HL-60 (cell line): ENCODE data around the gene SUMF1.

Source experiments
- DNase-seq, 2 experiments: peaks; one replicate each; pipeline ENCODE4 v3.0.0-alpha.2; 2010 to 2020; ENCODE audit warnings: low read depth in 1 of 2, low spot score in 1 of 2
- H3K27ac ChIP-seq: fragments of 250-450 bp; sonication (Bioruptor Pico); replicated peaks from 2 replicates; pipeline ENCODE4 v1.5.1; 2020; ENCODE audit warnings: mild to moderate bottlenecking, moderate library complexity
- H3K27me3 ChIP-seq: fragments of 250-450 bp; sonication (Bioruptor Pico); 2 replicates; pipeline ENCODE4 v1.5.1; 2021; ENCODE audit warnings: mild to moderate bottlenecking, moderate library complexity; ENCODE audit not compliant: insufficient read depth, poor library complexity, severe bottlenecking
- H3K4me3 ChIP-seq: replicated peaks from 2 replicates; pipeline ENCODE4 v1.5.1; 2011; ENCODE audit warnings: mild to moderate bottlenecking, control low read depth, low read length; ENCODE audit not compliant: insufficient read depth
- GABPA ChIP-seq: IDR thresholded peaks from 2 replicates; pipeline ENCODE4 v1.6.1; 2012; ENCODE audit warnings: low read depth
- POLR2AphosphoS5 ChIP-seq: IDR thresholded peaks from 2 replicates; pipeline ENCODE4 v1.6.1; 2012; ENCODE audit warnings: low read depth
- SPI1 ChIP-seq: IDR thresholded peaks from 2 replicates; pipeline ENCODE4 v1.6.1; 2012; ENCODE audit warnings: low read depth, mild to moderate bottlenecking, borderline replicate concordance
- TF ChIP-seq, protein P1 (sequence below): IDR thresholded peaks from 2 replicates; pipeline ENCODE4 v1.6.1; 2012; ENCODE audit warnings: low read depth; ENCODE audit not compliant: insufficient replicate concordance
- TF ChIP-seq, protein P2 (sequence below): IDR thresholded peaks from one replicate; pipeline ENCODE4 v1.5.1; 2011; ENCODE audit warnings: low read length, control low read depth, inconsistent platforms; ENCODE audit not compliant: insufficient read depth

The SUMF1 gene

DNA sequence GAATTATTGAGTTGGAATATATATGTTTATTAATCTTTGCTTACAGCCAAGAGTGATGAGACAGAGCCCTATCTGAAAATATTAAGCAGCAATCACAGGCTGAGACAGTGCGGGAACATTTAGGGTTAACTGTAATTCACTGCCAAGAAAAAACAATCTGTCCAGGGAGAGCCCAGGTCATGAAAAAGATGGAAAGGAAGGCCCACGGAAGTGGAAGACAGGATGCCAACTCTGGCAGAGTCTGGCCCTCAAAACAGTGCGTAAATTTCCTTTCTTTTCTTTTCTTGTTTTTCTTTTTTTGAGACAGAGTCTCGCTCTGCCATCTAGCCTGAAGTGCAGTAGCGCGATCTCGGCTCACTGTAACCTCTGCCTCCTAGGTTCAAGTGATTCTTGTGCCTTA is 67.6 kb downstream of the SUMF1 start:
- TF ChIP-seq POLR2AphosphoS5 (no peak), SPI1 (no peak)
- Histone ChIP-seq H3K27ac (no peak overlapping the region), H3K4me3 (no peak overlapping the region), H3K27me3 (no peaks in the 10 kb centered on the region)
- DNase-seq: no peak

DNA sequence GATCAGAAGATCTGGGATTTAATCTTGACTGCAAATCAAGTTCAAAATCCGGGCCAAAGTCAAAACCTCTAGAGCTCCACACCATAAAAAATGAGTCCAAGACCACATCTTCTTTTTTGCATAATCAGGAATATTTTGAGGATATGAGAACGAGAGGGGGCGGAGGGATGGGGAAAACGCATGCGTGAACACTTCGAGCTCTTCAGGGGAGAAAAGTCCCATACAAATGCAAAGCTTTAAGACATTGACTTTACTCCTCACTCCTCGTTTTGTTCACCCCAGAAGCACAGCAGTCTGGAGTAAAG is 68.2 kb downstream of the SUMF1 start:
- TF ChIP-seq, protein P1, sequence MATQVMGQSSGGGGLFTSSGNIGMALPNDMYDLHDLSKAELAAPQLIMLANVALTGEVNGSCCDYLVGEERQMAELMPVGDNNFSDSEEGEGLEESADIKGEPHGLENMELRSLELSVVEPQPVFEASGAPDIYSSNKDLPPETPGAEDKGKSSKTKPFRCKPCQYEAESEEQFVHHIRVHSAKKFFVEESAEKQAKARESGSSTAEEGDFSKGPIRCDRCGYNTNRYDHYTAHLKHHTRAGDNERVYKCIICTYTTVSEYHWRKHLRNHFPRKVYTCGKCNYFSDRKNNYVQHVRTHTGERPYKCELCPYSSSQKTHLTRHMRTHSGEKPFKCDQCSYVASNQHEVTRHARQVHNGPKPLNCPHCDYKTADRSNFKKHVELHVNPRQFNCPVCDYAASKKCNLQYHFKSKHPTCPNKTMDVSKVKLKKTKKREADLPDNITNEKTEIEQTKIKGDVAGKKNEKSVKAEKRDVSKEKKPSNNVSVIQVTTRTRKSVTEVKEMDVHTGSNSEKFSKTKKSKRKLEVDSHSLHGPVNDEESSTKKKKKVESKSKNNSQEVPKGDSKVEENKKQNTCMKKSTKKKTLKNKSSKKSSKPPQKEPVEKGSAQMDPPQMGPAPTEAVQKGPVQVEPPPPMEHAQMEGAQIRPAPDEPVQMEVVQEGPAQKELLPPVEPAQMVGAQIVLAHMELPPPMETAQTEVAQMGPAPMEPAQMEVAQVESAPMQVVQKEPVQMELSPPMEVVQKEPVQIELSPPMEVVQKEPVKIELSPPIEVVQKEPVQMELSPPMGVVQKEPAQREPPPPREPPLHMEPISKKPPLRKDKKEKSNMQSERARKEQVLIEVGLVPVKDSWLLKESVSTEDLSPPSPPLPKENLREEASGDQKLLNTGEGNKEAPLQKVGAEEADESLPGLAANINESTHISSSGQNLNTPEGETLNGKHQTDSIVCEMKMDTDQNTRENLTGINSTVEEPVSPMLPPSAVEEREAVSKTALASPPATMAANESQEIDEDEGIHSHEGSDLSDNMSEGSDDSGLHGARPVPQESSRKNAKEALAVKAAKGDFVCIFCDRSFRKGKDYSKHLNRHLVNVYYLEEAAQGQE: no peak
- TF ChIP-seq SPI1: no peak
- TF ChIP-seq, protein P2, sequence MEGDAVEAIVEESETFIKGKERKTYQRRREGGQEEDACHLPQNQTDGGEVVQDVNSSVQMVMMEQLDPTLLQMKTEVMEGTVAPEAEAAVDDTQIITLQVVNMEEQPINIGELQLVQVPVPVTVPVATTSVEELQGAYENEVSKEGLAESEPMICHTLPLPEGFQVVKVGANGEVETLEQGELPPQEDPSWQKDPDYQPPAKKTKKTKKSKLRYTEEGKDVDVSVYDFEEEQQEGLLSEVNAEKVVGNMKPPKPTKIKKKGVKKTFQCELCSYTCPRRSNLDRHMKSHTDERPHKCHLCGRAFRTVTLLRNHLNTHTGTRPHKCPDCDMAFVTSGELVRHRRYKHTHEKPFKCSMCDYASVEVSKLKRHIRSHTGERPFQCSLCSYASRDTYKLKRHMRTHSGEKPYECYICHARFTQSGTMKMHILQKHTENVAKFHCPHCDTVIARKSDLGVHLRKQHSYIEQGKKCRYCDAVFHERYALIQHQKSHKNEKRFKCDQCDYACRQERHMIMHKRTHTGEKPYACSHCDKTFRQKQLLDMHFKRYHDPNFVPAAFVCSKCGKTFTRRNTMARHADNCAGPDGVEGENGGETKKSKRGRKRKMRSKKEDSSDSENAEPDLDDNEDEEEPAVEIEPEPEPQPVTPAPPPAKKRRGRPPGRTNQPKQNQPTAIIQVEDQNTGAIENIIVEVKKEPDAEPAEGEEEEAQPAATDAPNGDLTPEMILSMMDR: no peak
- no peak for TF ChIP-seq POLR2AphosphoS5
- TF ChIP-seq GABPA: no peak
- no peak overlapping the region for H3K27ac ChIP-seq
- no peak for DNase-seq
- no peaks in the 10 kb centered on the region for H3K27me3 ChIP-seq
- H3K4me3 ChIP-seq: no peak overlapping the region

DNA sequence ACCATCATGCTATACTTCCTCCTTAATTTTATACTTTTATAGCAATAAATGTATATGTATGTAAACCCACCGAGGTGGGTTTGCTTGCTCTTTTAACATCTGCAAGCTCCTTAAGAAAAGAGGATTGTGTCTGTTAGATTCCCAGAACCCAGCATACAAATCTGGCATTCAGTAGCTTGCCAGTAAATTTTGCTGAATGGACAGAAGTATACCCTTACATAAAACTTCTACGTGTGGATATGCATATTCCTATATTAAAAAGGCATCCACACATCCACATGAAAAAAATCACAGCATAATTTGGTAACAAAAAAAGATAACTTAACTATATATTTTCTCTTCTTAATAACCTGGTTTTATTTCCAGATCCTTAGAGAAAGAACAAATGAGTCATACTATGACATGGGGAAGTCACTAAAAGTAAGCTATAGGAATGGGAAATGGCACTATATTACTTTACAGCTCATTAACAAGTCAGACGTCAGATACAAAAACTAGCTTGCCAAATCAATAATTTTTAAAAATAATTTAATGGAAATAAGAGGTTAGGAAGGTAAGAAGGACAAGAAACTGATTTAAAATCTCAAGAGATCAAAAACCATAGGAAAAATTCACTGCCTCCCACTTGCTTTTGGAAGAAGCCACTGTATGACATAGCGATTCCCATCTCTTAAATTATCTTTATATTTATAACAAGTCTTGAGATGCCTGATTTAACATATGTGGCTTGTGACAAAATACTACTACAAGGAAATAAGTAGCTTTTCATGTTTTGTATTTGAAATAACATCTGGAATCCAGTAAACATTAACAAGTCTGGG is 68.7 kb downstream of the SUMF1 start:
- Histone ChIP-seq H3K4me3 (no peak overlapping the region), H3K27me3 (no peaks in the 10 kb centered on the region), H3K27ac (no peak overlapping the region)
- TF ChIP-seq SPI1 (no peak), GABPA (no peak), POLR2AphosphoS5 (no peak)
- TF ChIP-seq, protein P2: no peak
- TF ChIP-seq, protein P1: no peak
- no peak for DNase-seq

DNA sequence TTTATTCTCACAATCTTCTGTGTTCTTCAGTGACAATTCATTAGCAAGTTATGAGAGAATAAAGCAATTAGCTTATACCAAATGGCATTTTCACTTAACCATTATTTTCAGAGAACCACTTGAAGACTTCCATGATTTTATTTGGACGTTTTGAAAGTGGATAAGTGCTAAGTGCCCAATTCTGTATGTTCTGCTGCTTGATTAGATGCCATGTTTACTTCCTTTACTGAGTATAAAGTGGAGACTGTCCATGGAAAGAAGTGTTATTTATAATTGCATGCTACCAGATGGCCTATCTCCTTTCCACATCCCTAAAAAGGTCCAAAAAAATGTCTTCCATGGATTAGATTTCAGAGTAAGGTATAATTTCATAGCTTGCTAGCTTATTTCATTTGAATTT is 69.6 kb downstream of the SUMF1 start:
- H3K27me3 ChIP-seq: no peaks in the 10 kb centered on the region
- TF ChIP-seq, protein P1: no peak
- TF ChIP-seq POLR2AphosphoS5: no peak
- TF ChIP-seq, protein P2: no peak
- no peak for TF ChIP-seq SPI1
- TF ChIP-seq GABPA: no peak
- no peak overlapping the region for H3K4me3 ChIP-seq
- DNase-seq: no peak
- no peak overlapping the region for H3K27ac ChIP-seq
